Measurements from ENCODE around the gene TAF8.

Gene TAF8

GRCh38 chr6:42118162-42119001 is 68.1 kb downstream of the TAF8 start:
- H3K4me2 ChIP-seq (ENCODE audit: low read depth, low read length): no peak overlapping the region
- H3K4me1 ChIP-seq (ENCODE audit: low read length): no peaks in the 10 kb centered on the region
- no peaks in the 10 kb centered on the region for H4K20me1 ChIP-seq (ENCODE audit: insufficient read depth, low read length)
- no peak for TF ChIP-seq CTCF (IDR thresholded peaks at IDR 0.05; ENCODE audit: low read length)
- no peak for TF ChIP-seq EZH2 (optimal IDR thresholded peaks at IDR 0.05; ENCODE audit: low read depth, low read length)
- TF ChIP-seq EZH2phosphoT487 (IDR thresholded peaks at IDR 0.05; ENCODE audit: low read length): no peak
- H3K36me3 ChIP-seq (replicated peaks; ENCODE audit: insufficient read depth, low read length): no peaks in the 10 kb centered on the region
- H3K9ac ChIP-seq (ENCODE audit: low read length): no peak overlapping the region
- H3K9me3 ChIP-seq (replicated peaks; ENCODE audit: insufficient read depth, low read length): no peaks in the 10 kb centered on the region
- no peak for DNase-seq
- H3K27me3 ChIP-seq (replicated peaks; ENCODE audit: insufficient read depth, low read length): no peaks in the 10 kb centered on the region; the same call in 1 of the 2 replicates
- H3K79me2 ChIP-seq (ENCODE audit: low read length): no peaks in the 10 kb centered on the region
- H2AFZ ChIP-seq (ENCODE audit: low read length): no peak overlapping the region
- no peak overlapping the region for H3K4me3 ChIP-seq (ENCODE audit: low read length)
- H3F3A ChIP-seq (ENCODE audit: insufficient read depth, low read length): no peaks in the 10 kb centered on the region
- no peak overlapping the region for H3K27ac ChIP-seq (ENCODE audit: low read length)
- no peaks in the 10 kb centered on the region for H3K9me2 ChIP-seq (replicated peaks; ENCODE audit: insufficient read depth, low read length)

DNA sequence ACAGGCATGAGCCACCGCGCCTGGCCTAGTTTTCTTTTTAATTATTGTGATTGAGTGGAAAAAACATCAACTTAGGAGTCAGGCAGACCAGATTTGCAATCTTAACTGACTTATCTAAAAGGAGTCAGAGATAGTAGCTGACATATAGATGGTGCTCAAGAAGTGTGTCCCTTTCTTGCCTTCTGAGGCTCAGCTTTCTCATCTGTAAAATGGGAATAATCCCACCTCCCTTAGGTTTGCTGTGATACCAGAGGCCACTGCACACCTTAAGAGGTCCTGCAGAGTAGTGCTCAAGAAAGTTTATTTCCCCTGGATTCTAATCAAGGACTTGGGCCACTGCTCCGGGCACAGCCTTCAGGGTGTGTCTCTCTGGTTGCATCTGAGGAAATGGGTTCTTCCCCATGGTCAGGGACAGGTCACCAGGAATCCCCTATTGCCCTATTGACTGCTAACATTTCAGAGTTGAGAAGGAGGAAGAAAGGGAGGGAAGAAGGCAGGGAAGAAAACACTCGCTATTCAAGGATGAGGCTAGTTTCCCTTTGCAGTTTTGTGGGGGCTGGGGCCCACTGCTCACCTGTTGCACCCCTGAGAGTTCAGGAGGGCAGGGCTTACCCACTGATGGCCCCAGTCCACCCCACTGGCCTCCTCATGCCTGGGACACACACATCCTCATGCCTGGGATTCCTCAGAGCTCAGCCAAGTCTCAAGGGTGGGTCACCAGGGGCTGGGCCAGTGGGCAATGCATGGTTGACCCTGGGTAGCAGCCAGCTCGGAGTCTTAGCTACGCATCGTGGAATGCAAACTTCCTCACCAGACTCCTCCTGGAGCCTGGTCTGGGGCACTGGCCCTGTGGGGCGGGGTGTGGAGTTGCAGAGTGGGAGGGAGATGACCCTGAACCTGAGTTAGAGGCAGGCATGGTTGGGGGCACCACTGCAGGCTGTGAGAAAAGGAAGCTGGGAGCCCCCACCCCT is 70.9 kb downstream of the TAF8 start:
- H3K4me2 ChIP-seq (ENCODE audit: low read depth, low read length): no peak overlapping the region

More for the DNA sequence above, 70.9 kb downstream of the TAF8 start:
- Histone ChIP-seq H3K9me2 (replicated peaks; ENCODE audit: insufficient read depth, low read length) (no peaks in the 10 kb centered on the region), H3K4me3 (ENCODE audit: low read length) (no peak overlapping the region), H3K9ac (ENCODE audit: low read length) (no peak overlapping the region), H3K9me3 (replicated peaks; ENCODE audit: insufficient read depth, low read length) (no peaks in the 10 kb centered on the region), H3K79me2 (ENCODE audit: low read length) (no peaks in the 10 kb centered on the region), H3F3A (ENCODE audit: insufficient read depth, low read length) (no peaks in the 10 kb centered on the region), H4K20me1 (ENCODE audit: insufficient read depth, low read length) (no peaks in the 10 kb centered on the region), H3K36me3 (replicated peaks; ENCODE audit: insufficient read depth, low read length) (no peaks in the 10 kb centered on the region), H3K4me1 (ENCODE audit: low read length) (no peaks in the 10 kb centered on the region), H3K27me3 (replicated peaks; ENCODE audit: insufficient read depth, low read length) (no peaks in the 10 kb centered on the region; the same call in 1 of the 2 replicates), H3K27ac (ENCODE audit: low read length) (no peak overlapping the region), H2AFZ (ENCODE audit: low read length) (no peak overlapping the region)
- TF ChIP-seq CTCF (IDR thresholded peaks at IDR 0.05; ENCODE audit: low read length): no peak
- no peak for TF ChIP-seq EZH2phosphoT487 (IDR thresholded peaks at IDR 0.05; ENCODE audit: low read length)
- no peak for TF ChIP-seq EZH2 (optimal IDR thresholded peaks at IDR 0.05; ENCODE audit: low read depth, low read length)
- DNase-seq: no peak

Measured in MM.1S (cell line).